K562 (cell line): ENCODE results near the gene KRT85. TPM values are rescaled to one million over a fixed set of nuclear protein-coding genes. Genes with fewer than 3 reads are reported as not detected.

Experiments used
- ATAC-seq: fragments of 200-7000 bp; cut with Tn5 transposase; 3 replicates; pipeline ENCODE4 v1.9.1; 2020; ENCODE audit warnings: moderate library complexity
- BruUV-seq: library from RNA; stranded (reverse); fragments of 400-500 nt; replicated peaks from 2 replicates; lab custom pipeline; 2021; lab: Mats Ljungman, UMichigan
- CTCF ChIA-PET: fragments of 300-600 bp; formaldehyde crosslinking; extraction: SDS; loops from one replicate; lab custom pipeline; 2021; ENCODE audit warnings: low intra/inter-chr PET ratio; lab: Yijun Ruan, JAX
- POLR2A ChIA-PET: fragments of 300-600, 350-650 bp; sonication (Branson Sonifier 250); formaldehyde crosslinking; extraction: SDS; loops from one replicate; lab custom pipeline; 2021; ENCODE audit warnings: antibody characterized with exemption, inconsistent platforms; lab: Yijun Ruan, JAX
- DNase-seq, 4 experiments: peaks; one replicate each; pipeline versions ENCODE4 v3.0.0 to v3.0.0-alpha.2; 2011 to 2018; ENCODE audit warnings: low spot score in 3 of 4, mixed read lengths in 3 of 4; ENCODE audit errors: extremely low read depth in 1 of 4
- FAIRE-seq: peaks from 2 replicates; lab custom pipeline; 2011; peaks lifted over from hg19 to GRCh38; lab: Jason Lieb, UNC
- H2AFZ ChIP-seq: 2 replicates; pipeline ENCODE4 v1.6.0; 2011; ENCODE audit warnings: low read depth, low read length, control low read depth, inconsistent platforms
- H3K27ac ChIP-seq: fragments of 200-600 bp; 3 replicates; pipeline ENCODE4 v1.8.0; 2011; ENCODE audit warnings: low read depth, mild to moderate bottlenecking, control low read depth, inconsistent platforms, low read length, moderate library complexity, mixed read lengths; ENCODE audit errors: extremely low read depth
- H3K27me3 ChIP-seq, 2 experiments: fragments of 300-600 bp in 1 of 2; 2 replicates in 1 of 2; 3 replicates in 1 of 2; pipeline versions ENCODE4 v1.6.0 to v1.8.0; 2011; ENCODE audit warnings: inconsistent platforms in 2 of 2, low read length in 2 of 2, mild to moderate bottlenecking in 1 of 2, mixed read lengths in 1 of 2, moderate library complexity in 1 of 2; ENCODE audit not compliant: control insufficient read depth in 2 of 2, insufficient read depth in 2 of 2
- H3K36me3 ChIP-seq: fragments of 300-600 bp; 3 replicates; pipeline ENCODE4 v1.8.0; 2011; ENCODE audit warnings: mild to moderate bottlenecking, low read length, inconsistent platforms; ENCODE audit not compliant: control insufficient read depth, insufficient read depth
- H3K4me1 ChIP-seq, 2 experiments: fragments of 200-600 bp in 1 of 2; replicated peaks in 1 of 2; 2 replicates in 1 of 2; 3 replicates in 1 of 2; pipeline versions ENCODE4 v1.5.1 to v1.8.0; 2011; ENCODE audit warnings: inconsistent platforms in 2 of 2, low read length in 2 of 2, mild to moderate bottlenecking in 1 of 2, mixed read lengths in 1 of 2, moderate library complexity in 1 of 2; ENCODE audit not compliant: control insufficient read depth in 2 of 2, insufficient read depth in 2 of 2
- H3K4me2 ChIP-seq: 2 replicates; pipeline ENCODE4 v1.6.1; 2011; ENCODE audit warnings: low read length, control low read depth, inconsistent platforms, mixed read lengths; ENCODE audit not compliant: insufficient read depth
- H3K4me3 ChIP-seq: fragments of 200-600 bp; sonication (generic), shearing (Covaris generic); 2 replicates; pipeline ENCODE4 v1.5.1; 2016; ENCODE audit warnings: control low read depth, inconsistent platforms
- H3K79me2 ChIP-seq: fragments of 200-600 bp; 3 replicates; pipeline ENCODE4 v1.8.0; 2011; ENCODE audit warnings: low read length, inconsistent platforms; ENCODE audit not compliant: control insufficient read depth, insufficient read depth
- H3K9ac ChIP-seq, 2 experiments: 2 replicates each; pipeline versions ENCODE4 v1.6.0 to v1.6.1; 2011; ENCODE audit warnings: low read depth in 2 of 2, low read length in 2 of 2, control low read depth in 1 of 2, inconsistent platforms in 1 of 2, mild to moderate bottlenecking in 1 of 2, mixed read lengths in 1 of 2; ENCODE audit not compliant: insufficient read depth in 1 of 2
- H3K9me1 ChIP-seq: one replicate; pipeline ENCODE4 v1.6.0; 2011; ENCODE audit warnings: inconsistent platforms, mild to moderate bottlenecking, low read length, moderate library complexity; ENCODE audit not compliant: control insufficient read depth, insufficient read depth
- H3K9me3 ChIP-seq: replicated peaks from 2 replicates; pipeline ENCODE4 v1.5.1; 2011; ENCODE audit warnings: low read depth, low read length, inconsistent platforms; ENCODE audit not compliant: control insufficient read depth, insufficient read depth
- H4K20me1 ChIP-seq: replicated peaks from 2 replicates; pipeline ENCODE4 v1.6.1; 2011; ENCODE audit warnings: low read length, inconsistent platforms, mixed read lengths; ENCODE audit not compliant: control insufficient read depth, insufficient read depth
- FOSL1 ChIP-seq: fragments of 200-800 bp; sonication (Bioruptor generic); conservative IDR thresholded peaks from 2 replicates; pipeline ENCODE4 v1.6.1; 2016; ENCODE audit warnings: missing genetic modification characterization, missing compliant biosample characterization
- MAFG ChIP-seq: fragments of 450-650 bp; conservative IDR thresholded peaks from 2 replicates; pipeline ENCODE4 v1.6.1; 2016; ENCODE audit warnings: missing genetic modification characterization, missing compliant biosample characterization
- NFE2 ChIP-seq: IDR thresholded peaks from 2 replicates; pipeline ENCODE4 v1.6.1; 2014; ENCODE audit warnings: antibody characterized with exemption, low read depth
- NFE2L1 ChIP-seq: fragments of 450-650 bp; IDR thresholded peaks from 2 replicates; pipeline ENCODE4 v1.6.1; 2016; ENCODE audit warnings: missing genetic modification characterization, low read depth, mild to moderate bottlenecking, missing compliant biosample characterization, moderate library complexity, borderline replicate concordance
- POLR2G ChIP-seq: fragments of 200-400 bp; formaldehyde crosslinking; IDR thresholded peaks from 2 replicates; pipeline ENCODE4 v1.6.1; 2017; ENCODE audit warnings: low read depth, mild to moderate bottlenecking, antibody characterized with exemption, low read length, moderate library complexity
- PRPF4 ChIP-seq: fragments of 200-400 bp; formaldehyde crosslinking; IDR thresholded peaks from one replicate; pipeline ENCODE4 v1.6.1; 2017; ENCODE audit warnings: low read length, low read depth, mild to moderate bottlenecking; ENCODE audit not compliant: insufficient read depth, poor library complexity, severe bottlenecking
- SIX5 ChIP-seq, 2 experiments: IDR thresholded peaks; 2 replicates each; pipeline ENCODE4 v1.6.1; 2011; ENCODE audit warnings: low read length in 2 of 2, borderline replicate concordance in 1 of 2, low read depth in 1 of 2, mild to moderate bottlenecking in 1 of 2, moderate library complexity in 1 of 2; ENCODE audit not compliant: insufficient read depth in 1 of 2
- SLC30A9 ChIP-seq: fragments of 250-450 bp; sonication (Bioruptor Pico); IDR thresholded peaks from 2 replicates; pipeline ENCODE4 v1.8.0; 2022; ENCODE audit warnings: mild to moderate bottlenecking, moderate library complexity
- SMARCB1 ChIP-seq: IDR thresholded peaks from 2 replicates; pipeline ENCODE4 v1.6.1; 2011; ENCODE audit warnings: improper control_type of control experiment, low read depth; ENCODE audit not compliant: insufficient read length
- SOX6 ChIP-seq: fragments of 450-650 bp; IDR thresholded peaks from 2 replicates; pipeline ENCODE4 v1.6.1; 2014; ENCODE audit warnings: mild to moderate bottlenecking
- SRSF7 ChIP-seq: fragments of 200-400 bp; formaldehyde crosslinking; optimal IDR thresholded peaks from 2 replicates; pipeline ENCODE3; 2017; ENCODE audit warnings: mild to moderate bottlenecking, low read depth, low read length
- ZNF316 ChIP-seq: fragments of 450-650 bp; IDR thresholded peaks from 2 replicates; pipeline ENCODE4 v1.6.1; 2016
- WGBS: fragments of 100-300 bp; shearing (Covaris generic); methylation state at CpG from one replicate; pipeline ENCODE4 v1.1.6; 2016; ENCODE audit warnings: low coverage, mixed read lengths; ENCODE audit not compliant: insufficient coverage; ENCODE audit errors: missing lambda C conversion rate; 5-methylcytosine and 5-hydroxymethylcytosine counted together
- in situ Hi-C: fragments of 300-500 bp; cut with MboI; formaldehyde crosslinking; loops from 4 replicates; pipeline ENCODE4 v1.15.0; 2018; ENCODE audit warnings: inconsistent platforms, mixed read lengths
- intact Hi-C: fragments of 100-400 bp; cut with micrococcal nuclease; formaldehyde crosslinking; loops from 2 replicates; pipeline ENCODE4 v1.14.2; 2022
- polyA plus RNA-seq, 8 experiments: library from polyadenylated mRNA; depleted of rRNA in 4 of 8; stranded (reverse) in 5 of 8; unstranded in 3 of 8; fragments of >200 nt; fragmentation: Nextera tagmentation in 2 of 8; fragmentation: Illumina TruSeq in 1 of 8; extraction: Ambion mirVana in 2 of 8; extraction: Trizol in 1 of 8; gene quantifications; 2 replicates each; pipeline versions ENCODE4 v1.2.1 to v1.2.3, GENCODE V29; 2011 to 2014; ENCODE audit warnings: inconsistent platforms in 1 of 8, missing spikeins in 1 of 8
- total RNA-seq, 7 experiments: library from RNA; depleted of rRNA in 6 of 7; stranded (reverse); fragments of >200 nt in 6 of 7; fragmentation: Illumina TruSeq in 2 of 7; extraction: Trizol in 2 of 7; gene quantifications; 2 replicates each; pipeline versions ENCODE4 v1.2.1 to v1.2.3, GENCODE V29; 2011 to 2021; ENCODE audit warnings: low replicate concordance in 1 of 7
- TF ChIP-seq, protein P1 (sequence below): fragments of 250-450 bp; sonication (Bioruptor Pico); IDR thresholded peaks from 2 replicates; pipeline ENCODE4 v1.6.1; 2021; ENCODE audit warnings: mild to moderate bottlenecking
- TF ChIP-seq, protein P2 (sequence below), 2 experiments: fragments of 450-650 bp in 1 of 2; sonication (generic) in 1 of 2; formaldehyde crosslinking in 1 of 2; IDR thresholded peaks in 1 of 2; conservative IDR thresholded peaks in 1 of 2; 2 replicates each; pipeline versions ENCODE4 v1.6.1 to v1.8.1; 2016 to 2023; ENCODE audit warnings: mild to moderate bottlenecking in 2 of 2, moderate library complexity in 2 of 2, inconsistent platforms in 1 of 2, missing genetic modification reagents in 1 of 2

KRT85 gene
- total and polyA plus RNA-seq, 9 of the 15 experiments (the other 6 are each of a cell fraction or from before 2014, with no cell fraction given): not detected

DNA sequence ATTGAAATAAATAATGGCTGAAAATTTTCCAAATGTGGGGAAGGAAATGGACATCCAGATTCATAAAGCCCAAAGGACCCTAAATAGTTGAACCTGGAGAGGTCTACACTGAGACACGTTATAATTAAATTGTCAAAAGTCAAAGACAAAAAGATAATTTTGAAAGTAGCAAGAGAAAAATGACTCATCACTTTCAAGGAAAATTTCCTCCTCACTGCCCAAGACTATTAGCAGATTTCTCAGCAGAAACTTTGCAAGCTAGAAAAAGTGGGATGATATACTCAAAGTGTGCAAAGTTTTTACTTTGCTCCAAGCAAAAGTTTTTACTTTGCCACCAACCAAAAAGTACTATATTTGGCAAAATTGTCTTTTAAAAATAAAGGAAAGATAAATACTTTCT is 30.2 kb downstream of the KRT85 start:
- CTCF ChIA-PET: no interaction called here
- intact Hi-C loops: no loop called here

More for the DNA sequence above, 30.2 kb downstream of the KRT85 start:
- WGBS: 0% methylated on average over 1 of the region's 1 CpG
- H3K27me3 ChIP-seq: peaks cover 0 to 25% of the 10 kb centered on the region in 2 experiments; a peak in 2 of 5 replicates
- DNase-seq (no peak), ATAC-seq (no peak), FAIRE-seq (no peak)
- no peaks in the 10 kb centered on the region for H3K4me1 ChIP-seq
- no peaks in the 10 kb centered on the region for H4K20me1 ChIP-seq
- no peak overlapping the region for H3K4me2 ChIP-seq
- no peak overlapping the region for H2AFZ ChIP-seq
- no TSS peak for BruUV-seq
- H3K9me3 ChIP-seq: no peaks in the 10 kb centered on the region
- TF ChIP-seq FOSL1 (0 out of 2 replicates have a peak, but pooled peaks have one; percentile 12), POLR2G (no peak), SIX5 (IDR thresholded peaks at IDR 0.05; ENCODE audit: borderline replicate concordance in 1 of 2, insufficient read depth in 1 of 2, low read depth in 1 of 2, low read length in 2 of 2) (no peak), SOX6 (no peak), NFE2L1 (0 out of 2 replicates have a peak, but pooled peaks have one; percentile 26), ZNF316 (peak; percentile 50), NFE2 (peak; percentile 61), SMARCB1 (no peak), PRPF4 (no peak), SRSF7 (no peak), SLC30A9 (CRISPR knock-in tag) (no peak), MAFG (tag) (peak; percentile 71)
- TF ChIP-seq, protein P1, sequence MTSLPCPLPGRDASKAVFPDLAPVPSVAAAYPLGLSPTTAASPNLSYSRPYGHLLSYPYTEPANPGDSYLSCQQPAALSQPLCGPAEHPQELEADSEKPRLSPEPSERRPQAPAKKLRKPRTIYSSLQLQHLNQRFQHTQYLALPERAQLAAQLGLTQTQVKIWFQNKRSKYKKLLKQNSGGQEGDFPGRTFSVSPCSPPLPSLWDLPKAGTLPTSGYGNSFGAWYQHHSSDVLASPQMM: no peak
- TF ChIP-seq, protein P2, sequence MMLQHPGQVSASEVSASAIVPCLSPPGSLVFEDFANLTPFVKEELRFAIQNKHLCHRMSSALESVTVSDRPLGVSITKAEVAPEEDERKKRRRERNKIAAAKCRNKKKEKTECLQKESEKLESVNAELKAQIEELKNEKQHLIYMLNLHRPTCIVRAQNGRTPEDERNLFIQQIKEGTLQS (IDR thresholded peaks at IDR 0.05): peak; percentile 42; the same call in 1 of the 2 replicates
- TF ChIP-seq, protein P2 (CRISPR knock-in tag; conservative IDR thresholded peaks at IDR 0.05): no peak
- no peak overlapping the region for H3K9ac ChIP-seq
- in situ Hi-C loops: no loop called here
- no peaks in the 10 kb centered on the region for H3K79me2 ChIP-seq
- POLR2A ChIA-PET: interaction anchor here (1.3 kb wide), 1 partner anchor 9 kb away, joined by 3 read pairs; no protein-coding TSS in a partner anchor
- H3K36me3 ChIP-seq: no peaks in the 10 kb centered on the region
- H3K4me3 ChIP-seq: no peak overlapping the region
- H3K27ac ChIP-seq: no peak overlapping the region
- H3K9me1 ChIP-seq: no peaks in the 10 kb centered on the region
